Measurements from ENCODE around the gene FAM229A. TPM values are rescaled to one million over a fixed set of nuclear protein-coding genes. Genes with fewer than 3 reads are reported as not detected.

The FAM229A gene
- total and polyA plus RNA-seq, 9 of the 15 experiments (the other 6 are each of a cell fraction or from before 2014, with no cell fraction given): 0.04 to 21.6 (median 7.4) TPM

- no peak for TF ChIP-seq E4F1 (CRISPR knock-in tag; IDR thresholded peaks at IDR 0.05; ENCODE audit: borderline replicate concordance)
- no peak for TF ChIP-seq ZNF668 (CRISPR knock-in tag; IDR thresholded peaks at IDR 0.05)
- TF ChIP-seq NCOA4 (IDR thresholded peaks at IDR 0.05; ENCODE audit: partially characterized antibody): no peak
- no peak for TF ChIP-seq ZNF23 (CRISPR knock-in tag; IDR thresholded peaks at IDR 0.05)
- no peak for TF ChIP-seq KHSRP (IDR thresholded peaks at IDR 0.05)
- no peak for TF ChIP-seq ZNF507 (tag; conservative IDR thresholded peaks at IDR 0.05)
- TF ChIP-seq ZNF518B (CRISPR knock-in tag; IDR thresholded peaks at IDR 0.05): no peak
- TF ChIP-seq DDX20 (tag; IDR thresholded peaks at IDR 0.05; ENCODE audit: low read depth): no peak
- no peak for TF ChIP-seq TRIM24 (IDR thresholded peaks at IDR 0.05)
- TF ChIP-seq FOXP1 (CRISPR knock-in tag; IDR thresholded peaks at IDR 0.05): no peak; the same call in 1 of the 2 replicates
- TF ChIP-seq HIVEP1 (CRISPR knock-in tag; IDR thresholded peaks at IDR 0.05): no peak
- no peak for TF ChIP-seq SRF (CRISPR knock-in tag; IDR thresholded peaks at IDR 0.05)
- peak; percentile 50; the same call in 1 of the 2 replicates for TF ChIP-seq ELF1 (tag; IDR thresholded peaks at IDR 0.05)
- no peak for TF ChIP-seq TBP (optimal IDR thresholded peaks at IDR 0.05; ENCODE audit: low read depth, low read length)
- no peak for TF ChIP-seq ZNF75A (CRISPR knock-in tag; IDR thresholded peaks at IDR 0.05)
- peak; percentile 80 for TF ChIP-seq SIN3B (IDR thresholded peaks at IDR 0.05; ENCODE audit: low read depth)
- TF ChIP-seq RB1 (IDR thresholded peaks at IDR 0.05; ENCODE audit: low read depth): peak; percentile 93
- no peak for TF ChIP-seq ZNF282 (CRISPR knock-in tag; IDR thresholded peaks at IDR 0.05)
- TF ChIP-seq MXI1 (IDR thresholded peaks at IDR 0.05; ENCODE audit: low read depth, low read length): 0 out of 2 replicates have a peak, but pooled peaks have one; percentile 44
- no peak for TF ChIP-seq THRA (IDR thresholded peaks at IDR 0.05)
- TF ChIP-seq ZNF217 (CRISPR knock-in tag; IDR thresholded peaks at IDR 0.05): no peak
- no peak for TF ChIP-seq SLC30A9 (CRISPR knock-in tag; IDR thresholded peaks at IDR 0.05)
- TF ChIP-seq RNF2 (IDR thresholded peaks at IDR 0.05): no peak
- no peak for TF ChIP-seq MTF1 (CRISPR knock-in tag; IDR thresholded peaks at IDR 0.05; ENCODE audit: borderline replicate concordance)
Observed at GRCh38 chr1:32351399-32352238, 10.7 kb downstream of the FAM229A start (continued).

Data from K562 (cell line).